ENCODE results near the gene PPP2R5C.

The PPP2R5C gene

GRCh38 chr14:101887219-101887618 is 125.7 kb downstream of the PPP2R5C start:
- Histone ChIP-seq H3K36me3 (replicated peaks) (peaks cover 43% of the 10 kb centered on the region), H3K4me1 (no peaks in the 10 kb centered on the region), H3K9me3 (no peaks in the 10 kb centered on the region), H3K4me3 (no peak overlapping the region), H3K27me3 (ENCODE audit: low read depth) (no peaks in the 10 kb centered on the region)
- no peak for DNase-seq (ENCODE audit: low spot score in 2 of 2)
- in situ Hi-C loops (cut with MboI; ENCODE audit: low sequenced_read_pairs) = no loop called here

DNA sequence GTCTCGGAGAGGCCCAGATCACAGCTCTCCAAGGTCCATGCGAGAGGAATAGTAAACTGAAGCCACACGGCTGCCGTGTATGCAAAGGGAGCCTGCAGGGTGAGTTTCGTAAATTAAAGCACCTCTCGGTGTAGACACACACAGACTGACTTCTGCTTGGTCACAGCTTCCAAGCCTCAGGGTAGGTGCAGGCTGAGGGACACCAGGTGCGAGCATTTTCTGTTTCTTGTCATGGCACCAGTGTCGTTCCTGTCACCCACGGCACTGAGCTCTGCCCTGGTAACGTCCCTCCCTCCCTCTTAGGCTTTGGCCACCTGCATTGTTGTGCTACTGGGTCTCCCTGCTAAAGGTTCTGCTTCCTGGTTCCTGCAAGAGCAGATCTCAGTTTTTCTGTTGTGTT is 126.7 kb downstream of the PPP2R5C start:
- Histone ChIP-seq H3K9me3 (no peaks in the 10 kb centered on the region), H3K27me3 (ENCODE audit: low read depth) (no peaks in the 10 kb centered on the region), H3K4me1 (no peaks in the 10 kb centered on the region), H3K4me3 (no peak overlapping the region), H3K36me3 (replicated peaks) (peaks cover 47% of the 10 kb centered on the region)
- in situ Hi-C loops (cut with MboI; ENCODE audit: low sequenced_read_pairs) = no loop called here
- no peak for DNase-seq (ENCODE audit: low spot score in 2 of 2)

- no peak for DNase-seq (ENCODE audit: low spot score in 2 of 2)
These were observed 127.9 kb downstream of the PPP2R5C start for GRCh38 chr14:101889366-101889765.

GRCh38 chr14:101889898-101890297 is 128.4 kb downstream of the PPP2R5C start:
- DNase-seq (ENCODE audit: low spot score in 2 of 2) = no peak
- H3K36me3 ChIP-seq (replicated peaks) = peaks cover 45% of the 10 kb centered on the region
- no peaks in the 10 kb centered on the region for H3K27me3 ChIP-seq (ENCODE audit: low read depth)
- no peaks in the 10 kb centered on the region for H3K4me1 ChIP-seq
- in situ Hi-C loops (cut with MboI; ENCODE audit: low sequenced_read_pairs) = no loop called here
- H3K4me3 ChIP-seq = no peak overlapping the region
- no peaks in the 10 kb centered on the region for H3K9me3 ChIP-seq

More at GRCh38 chr14:101889366-101889765, 127.9 kb downstream of the PPP2R5C start:
- in situ Hi-C loops (cut with MboI; ENCODE audit: low sequenced_read_pairs) = no loop called here
- peaks cover 43% of the 10 kb centered on the region for H3K36me3 ChIP-seq (replicated peaks)
- no peaks in the 10 kb centered on the region for H3K27me3 ChIP-seq (ENCODE audit: low read depth)
- no peaks in the 10 kb centered on the region for H3K9me3 ChIP-seq
- no peaks in the 10 kb centered on the region for H3K4me1 ChIP-seq
- no peak overlapping the region for H3K4me3 ChIP-seq

- H3K36me3 ChIP-seq (replicated peaks) = peaks cover 52% of the 10 kb centered on the region
- H3K9me3 ChIP-seq = no peaks in the 10 kb centered on the region
- no peaks in the 10 kb centered on the region for H3K4me1 ChIP-seq
- no peak for DNase-seq (ENCODE audit: low spot score in 2 of 2)
- no peaks in the 10 kb centered on the region for H3K27me3 ChIP-seq (ENCODE audit: low read depth)
- in situ Hi-C loops (cut with MboI; ENCODE audit: low sequenced_read_pairs) = no loop called here
- H3K4me3 ChIP-seq = no peak overlapping the region
These were observed 130.0 kb downstream of the PPP2R5C start for GRCh38 chr14:101891471-101891870.

GRCh38 chr14:101893759-101894158 is 132.2 kb downstream of the PPP2R5C start:
- Histone ChIP-seq H3K9me3 (no peaks in the 10 kb centered on the region), H3K36me3 (replicated peaks) (peaks cover 57% of the 10 kb centered on the region), H3K27me3 (ENCODE audit: low read depth) (no peaks in the 10 kb centered on the region), H3K4me1 (no peaks in the 10 kb centered on the region), H3K4me3 (no peak overlapping the region)
- in situ Hi-C loops (cut with MboI; ENCODE audit: low sequenced_read_pairs) = no loop called here
- DNase-seq (ENCODE audit: low spot score in 2 of 2) = no peak

DNA sequence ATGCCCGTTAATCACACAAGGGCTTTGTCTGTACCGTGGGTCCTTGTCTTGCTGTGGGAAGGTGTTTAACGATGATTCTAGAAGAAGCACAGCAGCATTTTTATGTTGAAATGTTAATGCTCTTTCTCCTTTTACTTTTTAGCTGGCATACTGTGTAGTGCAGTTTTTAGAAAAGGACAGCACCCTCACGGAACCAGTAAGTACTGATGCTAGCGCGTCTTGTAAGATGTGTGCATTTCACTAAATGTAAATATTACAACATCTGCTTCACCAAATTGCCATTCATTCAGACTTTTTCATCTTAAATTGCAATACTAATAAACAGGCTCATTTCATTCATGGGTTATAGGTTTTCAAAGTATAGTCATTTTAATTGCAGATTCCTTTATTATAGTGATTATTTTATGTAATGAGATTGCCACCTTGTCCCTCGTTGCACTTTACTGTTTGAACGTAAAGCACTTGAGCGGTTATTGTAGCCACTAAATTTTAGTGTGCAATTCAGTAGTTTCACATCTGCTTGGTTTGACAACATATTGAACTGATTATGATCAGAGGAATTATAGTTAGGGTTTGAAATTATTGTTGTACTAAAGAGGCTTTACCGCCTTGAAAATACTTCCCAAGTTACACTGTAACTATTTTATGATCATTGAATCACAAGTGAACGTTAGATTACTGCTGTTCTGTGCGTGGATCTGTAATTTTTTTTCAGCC is 133.0 kb downstream of the PPP2R5C start:
- Histone ChIP-seq H3K4me3 (no peak overlapping the region), H3K9me3 (no peaks in the 10 kb centered on the region), H3K36me3 (replicated peaks) (peaks cover 55% of the 10 kb centered on the region), H3K27me3 (ENCODE audit: low read depth) (no peaks in the 10 kb centered on the region), H3K4me1 (no peaks in the 10 kb centered on the region)
- no peak for DNase-seq (ENCODE audit: low spot score in 2 of 2)
- in situ Hi-C loops (cut with MboI; ENCODE audit: low sequenced_read_pairs) = no loop called here

- H3K4me3 ChIP-seq = no peak overlapping the region
- H3K4me1 ChIP-seq = no peaks in the 10 kb centered on the region
- peaks cover 56% of the 10 kb centered on the region for H3K36me3 ChIP-seq (replicated peaks)
- no peaks in the 10 kb centered on the region for H3K27me3 ChIP-seq (ENCODE audit: low read depth)
- in situ Hi-C loops (cut with MboI; ENCODE audit: low sequenced_read_pairs) = no loop called here
- H3K9me3 ChIP-seq = no peaks in the 10 kb centered on the region
- DNase-seq (ENCODE audit: low spot score in 2 of 2) = no peak
These were observed 133.7 kb downstream of the PPP2R5C start for GRCh38 chr14:101895256-101895655.

DNA sequence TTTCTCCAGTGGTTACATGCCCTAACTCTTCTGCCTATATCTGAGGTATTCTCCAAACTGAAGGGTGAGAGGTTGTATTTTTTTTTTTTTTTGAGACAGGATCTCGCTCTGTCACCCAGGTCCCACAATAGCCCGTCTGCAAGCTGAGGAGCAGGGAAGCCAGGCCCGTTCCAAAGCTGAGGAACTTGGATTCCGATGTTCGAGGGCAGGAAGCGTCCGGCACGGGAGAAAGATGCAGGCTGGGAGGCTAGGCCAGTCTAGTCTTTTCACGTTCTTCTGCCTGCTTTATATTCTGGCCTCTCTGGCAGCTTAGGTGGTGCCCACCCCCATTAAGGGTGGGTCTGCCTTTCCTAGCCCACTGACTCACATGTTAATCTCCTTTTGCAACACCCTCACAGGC is 135.8 kb downstream of the PPP2R5C start:
- Histone ChIP-seq H3K4me1 (no peaks in the 10 kb centered on the region), H3K9me3 (no peaks in the 10 kb centered on the region), H3K27me3 (ENCODE audit: low read depth) (no peaks in the 10 kb centered on the region), H3K4me3 (no peak overlapping the region), H3K36me3 (replicated peaks) (peaks cover 66% of the 10 kb centered on the region)
- in situ Hi-C loops (cut with MboI; ENCODE audit: low sequenced_read_pairs) = no loop called here
- no peak for DNase-seq (ENCODE audit: low spot score in 2 of 2)

- Histone ChIP-seq H3K4me3 (no peak overlapping the region), H3K27me3 (ENCODE audit: low read depth) (no peaks in the 10 kb centered on the region), H3K36me3 (replicated peaks) (peaks cover 66% of the 10 kb centered on the region), H3K4me1 (no peaks in the 10 kb centered on the region), H3K9me3 (no peaks in the 10 kb centered on the region)
- in situ Hi-C loops (cut with MboI; ENCODE audit: low sequenced_read_pairs) = no loop called here
- DNase-seq (ENCODE audit: low spot score in 2 of 2) = no peak
These were observed 136.9 kb downstream of the PPP2R5C start for GRCh38 chr14:101898416-101898815.

DNA sequence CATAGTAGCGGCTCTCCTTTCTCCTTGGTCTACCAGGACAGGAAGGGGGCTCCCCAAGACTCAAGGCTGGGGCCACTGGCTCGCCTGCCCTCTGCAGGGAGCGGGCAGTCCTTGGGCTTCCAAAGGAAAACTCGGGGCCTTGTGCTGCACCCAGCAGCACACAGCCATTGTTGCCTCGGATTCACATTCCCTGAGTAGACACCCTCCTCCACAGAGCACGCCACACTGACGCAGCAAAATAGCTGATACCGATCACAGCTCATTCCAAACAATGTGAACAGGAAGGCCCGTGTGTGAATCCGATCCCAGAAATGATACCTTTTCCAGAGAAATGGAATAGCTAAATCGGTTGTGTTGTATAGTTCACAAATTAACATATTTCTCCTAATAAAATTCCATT is 137.8 kb downstream of the PPP2R5C start:
- Histone ChIP-seq H3K36me3 (replicated peaks) (peaks cover 64% of the 10 kb centered on the region), H3K4me3 (no peak overlapping the region), H3K9me3 (no peaks in the 10 kb centered on the region), H3K4me1 (no peaks in the 10 kb centered on the region), H3K27me3 (ENCODE audit: low read depth) (no peaks in the 10 kb centered on the region)
- no peak for DNase-seq (ENCODE audit: low spot score in 2 of 2)
- in situ Hi-C loops (cut with MboI; ENCODE audit: low sequenced_read_pairs) = no loop called here

GRCh38 chr14:101900253-101900652 is 138.7 kb downstream of the PPP2R5C start:
- in situ Hi-C loops (cut with MboI; ENCODE audit: low sequenced_read_pairs) = no loop called here
- no peaks in the 10 kb centered on the region for H3K4me1 ChIP-seq
- H3K27me3 ChIP-seq (ENCODE audit: low read depth) = no peaks in the 10 kb centered on the region
- peaks cover 61% of the 10 kb centered on the region for H3K36me3 ChIP-seq (replicated peaks)
- no peak overlapping the region for H3K4me3 ChIP-seq
- H3K9me3 ChIP-seq = no peaks in the 10 kb centered on the region
- no peak for DNase-seq (ENCODE audit: low spot score in 2 of 2)

- in situ Hi-C loops (cut with MboI; ENCODE audit: low sequenced_read_pairs) = no loop called here
- Histone ChIP-seq H3K36me3 (replicated peaks) (peaks cover 61% of the 10 kb centered on the region), H3K27me3 (ENCODE audit: low read depth) (no peaks in the 10 kb centered on the region), H3K9me3 (no peaks in the 10 kb centered on the region), H3K4me3 (no peak overlapping the region), H3K4me1 (no peaks in the 10 kb centered on the region)
- no peak for DNase-seq (ENCODE audit: low spot score in 2 of 2)
These were observed 141.6 kb downstream of the PPP2R5C start for GRCh38 chr14:101903111-101903561.

DNA sequence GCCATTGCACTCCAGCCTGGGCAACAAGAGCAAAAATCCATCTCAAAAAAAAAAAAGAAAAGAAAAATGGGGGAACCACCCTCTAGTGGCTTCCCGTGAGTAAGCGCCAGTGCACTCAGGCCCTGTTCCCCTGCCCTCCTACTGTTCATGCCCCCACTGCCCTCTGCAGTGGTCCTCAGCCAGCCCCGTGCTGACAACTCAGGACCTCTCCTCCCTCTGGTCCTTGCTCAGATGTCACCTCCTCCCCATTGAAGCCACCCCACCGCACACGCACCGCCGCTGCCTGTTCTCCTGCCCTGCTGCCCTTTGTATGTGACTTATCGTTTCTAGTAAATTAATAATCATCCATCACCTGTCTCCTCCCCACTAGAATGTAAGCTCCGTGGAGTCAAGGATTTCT is 144.1 kb downstream of the PPP2R5C start:
- Histone ChIP-seq H3K27me3 (ENCODE audit: low read depth) (no peaks in the 10 kb centered on the region), H3K4me1 (peaks cover 16% of the 10 kb centered on the region), H3K36me3 (replicated peaks) (peaks cover 50% of the 10 kb centered on the region), H3K4me3 (no peak overlapping the region), H3K9me3 (no peaks in the 10 kb centered on the region)
- in situ Hi-C loops (cut with MboI; ENCODE audit: low sequenced_read_pairs) = no loop called here
- DNase-seq (ENCODE audit: low spot score in 2 of 2) = no peak

GRCh38 chr14:101906645-101907044 is 145.1 kb downstream of the PPP2R5C start:
- no peaks in the 10 kb centered on the region for H3K27me3 ChIP-seq (ENCODE audit: low read depth)
- no peak for DNase-seq (ENCODE audit: low spot score in 2 of 2)
- in situ Hi-C loops (cut with MboI; ENCODE audit: low sequenced_read_pairs) = no loop called here
- peaks cover 16% of the 10 kb centered on the region for H3K4me1 ChIP-seq
- no peaks in the 10 kb centered on the region for H3K9me3 ChIP-seq
- peaks cover 42% of the 10 kb centered on the region for H3K36me3 ChIP-seq (replicated peaks)
- H3K4me3 ChIP-seq = no peak overlapping the region
